NCI-H748 (cell line): ENCODE measurements around the gene AIM2.

Experiments used
- DNase-seq: peaks from one replicate; lab custom pipeline; 2025; ENCODE audit not compliant: unreplicated experiment; lab: John Stamatoyannopoulos, UW

AIM2 gene

GRCh38 chr1:159023723-159024122, 52.8 kb downstream of the AIM2 start:
- no peak for DNase-seq

DNA sequence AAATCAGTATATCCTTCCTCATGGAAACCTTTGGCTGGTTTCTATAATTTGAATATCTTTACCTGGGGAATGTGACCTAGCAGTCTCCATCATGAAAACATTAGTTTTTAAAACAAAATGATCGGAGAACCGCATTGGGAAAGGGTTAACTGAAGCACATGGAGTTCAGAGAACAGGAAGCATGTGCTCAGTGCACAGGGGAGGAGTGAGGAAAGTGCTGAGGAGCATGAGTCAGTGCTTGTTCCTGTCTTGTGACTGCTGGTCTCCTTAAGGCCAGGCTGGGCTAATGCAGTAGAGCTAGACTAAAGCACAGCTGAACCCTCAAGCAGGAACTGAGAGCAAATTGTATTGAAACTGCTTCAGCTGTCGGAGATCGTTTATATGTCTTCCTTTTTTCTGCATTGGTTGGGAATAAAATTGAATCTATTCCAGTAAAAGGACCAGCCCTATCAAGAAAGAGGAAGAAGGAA, 61.1 kb downstream of the AIM2 start:
- no peak for DNase-seq

GRCh38 chr1:159014851-159015250, 61.7 kb downstream of the AIM2 start:
- DNase-seq: no peak

DNA sequence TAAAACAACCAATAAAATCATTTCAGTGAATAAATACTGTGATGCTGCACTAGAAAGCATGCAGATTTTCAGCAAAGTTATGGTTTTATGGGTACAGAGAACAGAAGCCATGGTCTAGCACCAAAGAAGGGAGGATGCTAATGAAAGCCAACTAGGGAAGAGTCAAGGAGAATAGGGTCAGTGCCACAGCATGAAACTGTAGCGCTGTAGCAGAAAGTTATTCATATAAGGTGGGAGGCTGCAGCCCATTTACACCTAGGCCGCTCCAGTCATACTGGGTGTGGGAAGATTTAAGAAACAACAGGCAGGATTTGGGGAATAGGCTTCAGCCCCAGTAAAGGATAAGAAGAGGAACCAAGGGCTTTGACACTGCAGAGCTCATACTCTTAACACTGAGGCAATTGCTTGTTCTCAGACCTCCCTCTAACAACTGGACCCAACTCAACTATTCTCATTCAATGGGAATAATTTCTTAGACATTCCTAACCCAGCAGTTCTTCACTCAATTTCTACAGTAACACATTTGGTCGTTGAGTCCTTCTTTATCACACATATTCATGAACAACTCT, 62.5 kb downstream of the AIM2 start:
- DNase-seq: no peak

DNA sequence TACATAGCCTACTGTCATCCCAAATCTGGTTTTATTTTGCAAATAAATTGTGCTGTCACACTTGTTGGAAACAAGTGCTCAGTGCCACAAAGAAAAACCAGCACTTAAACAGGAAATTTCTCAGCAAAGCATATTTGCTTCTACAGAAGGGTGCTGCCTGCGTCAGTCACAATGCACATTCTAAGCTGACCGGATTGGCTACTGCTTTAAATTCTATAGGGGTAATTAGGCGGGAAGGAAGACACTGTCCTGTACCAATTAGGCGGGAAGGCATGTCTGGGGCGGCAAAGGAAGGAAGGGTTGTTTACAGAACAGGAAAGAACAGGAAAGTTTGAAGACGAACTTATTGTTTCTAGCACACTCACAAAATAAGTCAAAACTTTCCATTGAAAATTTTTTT, 64.1 kb downstream of the AIM2 start:
- DNase-seq: no peak
